Esophagus mucosa (tissue), 1 donor: ENCODE results near the gene SPOCK3. TPM values are rescaled to one million over a fixed set of nuclear protein-coding genes. Genes with fewer than 3 reads are reported as not detected.
"Not testable (repeated sequence)": the region's sequence is repeated elsewhere in the genome, so short reads cannot be mapped to it uniquely, and the experiment has no call there.

Source experiments
- ATAC-seq: fragments of 200-7000 bp; cut with Tn5 transposase; one replicate; pipeline ENCODE4 v1.9.1; 2020
- total RNA-seq: library from RNA; stranded (reverse); gene quantifications from one replicate; pipeline ENCODE4 v1.2.4, GENCODE V29; 2023
- donor health status: DM: yes; HTN: yes; CAD: no.

SPOCK3 gene
- not detected for total RNA-seq

GRCh38 chr4:167234316-167234881 is at the start of gene SPOCK3:
Gene SPOCK3, minus strand, starts transcription at chr4:167234494.
- ATAC-seq, result peak; percentile 67

GRCh38 chr4:167282171-167282864 is 48.0 kb upstream of the SPOCK3 start:
- ATAC-seq, result no peak

- not testable (repeated sequence) for ATAC-seq
Observed at GRCh38 chr4:167281545-167281944, 47.3 kb upstream of the SPOCK3 start.

GRCh38 chr4:167274351-167274750 is 40.1 kb upstream of the SPOCK3 start:
- no peak for ATAC-seq

DNA sequence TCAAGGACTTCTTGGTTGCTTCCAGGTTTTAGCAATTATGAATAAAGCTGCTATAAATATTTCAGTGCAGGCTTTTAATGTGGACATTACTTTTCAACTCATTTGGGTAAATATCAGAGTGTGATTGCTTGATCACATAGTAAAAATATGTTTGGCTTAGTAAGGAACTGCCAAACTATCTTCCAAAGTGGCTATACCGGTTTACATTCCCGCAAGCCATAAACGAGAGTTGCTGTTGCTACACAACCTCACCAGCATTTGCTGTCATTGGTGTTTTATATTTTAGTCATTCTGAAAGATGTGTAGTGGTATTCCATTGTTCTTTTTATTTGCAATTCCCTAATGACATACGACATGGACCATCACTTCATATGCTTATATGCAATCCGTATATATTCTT is 30.9 kb upstream of the SPOCK3 start:
- ATAC-seq, result no peak

DNA sequence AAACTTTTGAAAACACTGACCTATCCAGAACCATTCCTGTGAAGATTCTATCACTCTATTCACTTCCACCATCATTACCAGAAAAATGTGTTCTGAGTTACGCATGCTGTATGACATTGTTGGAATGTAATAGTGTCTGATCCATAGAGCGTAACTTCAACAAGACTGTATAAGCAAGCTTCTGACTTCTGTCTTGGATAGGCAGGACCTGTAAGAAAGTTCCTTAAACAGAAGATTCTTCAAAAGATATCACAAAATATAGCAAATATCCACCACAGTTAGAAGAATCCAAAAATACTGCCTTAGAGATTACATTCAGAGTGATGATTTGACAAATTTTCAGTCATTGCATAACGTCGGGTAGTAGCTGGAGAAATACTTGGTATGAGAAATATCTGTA is 14.0 kb upstream of the SPOCK3 start:
- no peak for ATAC-seq

- ATAC-seq, result no peak
Observed at GRCh38 chr4:167239627-167240026, 5.3 kb upstream of the SPOCK3 start.

DNA sequence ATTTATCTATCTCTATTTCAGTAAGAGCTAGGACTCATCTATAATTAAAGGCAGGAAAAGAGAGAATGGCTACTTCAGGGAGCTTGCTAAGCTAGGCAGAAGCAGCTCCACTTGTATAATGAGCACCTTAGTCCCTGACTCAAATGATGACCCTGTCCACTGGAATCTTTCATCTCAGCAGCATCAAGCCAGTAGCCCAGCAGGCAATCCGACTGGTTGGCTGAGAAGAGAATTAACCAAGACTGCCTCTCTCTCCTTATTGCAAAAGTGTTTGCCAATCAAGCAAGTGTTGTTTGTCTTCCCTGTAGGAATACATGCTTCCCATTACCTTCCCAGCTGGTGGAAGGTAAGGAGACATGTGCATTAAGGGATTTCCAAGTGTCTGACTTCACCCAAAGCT is 3.9 kb upstream of the SPOCK3 start:
- ATAC-seq, result no peak

DNA sequence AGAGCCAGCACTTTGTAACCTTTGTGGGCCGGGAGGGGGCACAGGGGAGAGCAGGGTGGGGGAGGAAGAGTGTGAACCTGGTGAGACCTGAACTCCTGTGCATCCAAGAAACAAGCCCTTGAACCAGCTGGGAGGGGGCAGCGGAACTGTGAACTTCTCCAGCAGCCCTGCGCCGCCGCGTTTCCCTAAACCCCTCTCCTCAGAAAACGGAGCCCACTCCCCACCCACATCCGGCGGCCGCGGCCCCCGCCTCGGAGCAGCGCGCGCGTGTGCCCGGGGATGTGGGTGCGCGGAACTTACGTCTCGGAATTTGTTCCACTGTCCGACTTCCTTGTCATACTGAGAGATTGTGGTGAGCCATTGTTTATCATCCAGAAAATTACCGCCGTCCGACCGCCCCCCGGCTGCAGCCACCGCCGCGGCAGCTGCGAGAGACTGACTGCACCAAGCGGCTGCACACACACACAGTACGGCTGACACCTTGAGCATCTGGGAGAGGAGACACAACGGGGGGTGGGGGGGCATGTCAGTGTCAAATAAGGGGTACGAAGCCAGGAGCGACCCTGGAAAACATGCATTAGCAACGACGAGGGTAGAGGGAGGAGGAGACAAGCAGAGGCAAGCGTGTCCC is 494 bp downstream of the SPOCK3 start:
- no peak for ATAC-seq

- no peak for ATAC-seq
Observed at GRCh38 chr4:167232805-167233684, 1.2 kb downstream of the SPOCK3 start.

DNA sequence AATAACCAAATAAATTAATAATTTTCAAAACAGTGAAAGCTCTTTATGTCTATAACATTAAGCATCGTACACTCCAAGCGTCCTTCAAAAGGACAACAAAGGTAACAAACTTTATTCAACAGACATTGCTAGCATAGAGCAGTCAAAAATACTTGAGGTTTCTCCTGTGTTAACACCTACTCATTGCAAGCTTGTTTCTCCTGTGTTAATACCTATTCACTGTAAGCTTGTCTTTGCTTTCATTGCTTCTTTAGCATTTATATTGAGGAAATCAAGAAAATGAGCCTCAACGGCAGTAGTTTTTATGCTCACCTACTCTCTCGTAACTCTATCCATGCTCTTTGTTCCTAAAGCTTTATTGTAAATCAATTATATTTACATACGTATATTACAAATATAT is 3.5 kb downstream of the SPOCK3 start:
- no peak for ATAC-seq

GRCh38 chr4:167222099-167222498 is 12.2 kb downstream of the SPOCK3 start:
- no peak for ATAC-seq

GRCh38 chr4:167221084-167221483 is 13.2 kb downstream of the SPOCK3 start:
- no peak for ATAC-seq

DNA sequence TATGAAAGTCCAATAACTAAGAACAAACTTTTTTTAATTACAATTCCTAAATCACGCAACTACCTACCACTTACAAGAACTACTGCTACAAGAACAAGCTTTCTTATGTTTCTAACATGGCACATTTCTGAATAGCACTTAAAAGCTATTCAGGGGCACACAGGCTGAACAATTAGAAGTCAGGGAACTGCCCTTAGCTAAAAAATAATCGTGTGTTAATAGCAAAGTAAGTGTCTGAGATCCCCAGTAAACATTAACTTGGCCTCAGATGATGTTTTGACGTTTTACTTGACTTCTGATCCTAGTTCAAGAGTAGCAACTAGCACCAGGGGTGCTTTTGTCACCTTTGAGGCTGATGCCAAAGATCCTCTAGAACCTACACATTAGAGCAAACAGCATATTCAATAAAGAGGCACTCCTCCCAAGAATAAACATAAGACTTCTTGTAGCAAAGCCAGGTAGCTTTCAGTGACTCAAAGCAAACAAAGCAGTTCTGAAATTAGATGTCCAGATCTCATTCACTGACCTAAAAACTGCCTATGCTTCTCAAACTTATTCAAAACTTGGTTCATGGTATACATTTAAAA is 16.2 kb downstream of the SPOCK3 start:
- no peak for ATAC-seq

- ATAC-seq, result no peak
Observed at GRCh38 chr4:167216783-167217182, 17.5 kb downstream of the SPOCK3 start.

GRCh38 chr4:167210166-167210565 is 24.1 kb downstream of the SPOCK3 start:
- ATAC-seq, result no peak

GRCh38 chr4:167196344-167197012 is 37.8 kb downstream of the SPOCK3 start:
- ATAC-seq, result no peak

DNA sequence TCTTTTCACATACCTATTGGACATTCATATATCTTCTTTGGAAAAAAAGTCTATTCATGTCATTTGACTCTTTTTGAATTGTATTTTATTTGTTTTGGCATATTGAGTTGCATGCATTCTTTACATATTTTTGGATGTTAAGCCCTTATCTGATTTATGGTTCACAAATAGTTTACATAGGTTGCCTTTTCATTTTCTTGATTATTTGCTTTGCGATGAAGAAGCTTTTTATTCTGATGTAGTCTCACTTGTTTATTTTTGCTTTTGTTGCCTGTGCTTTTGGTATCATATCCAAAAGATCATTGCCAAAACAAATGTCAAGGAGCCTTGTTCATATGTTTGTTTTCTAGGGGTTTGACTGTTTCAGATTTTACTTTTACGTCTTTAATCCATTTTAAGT is 43.9 kb downstream of the SPOCK3 start:
- no peak for ATAC-seq

DNA sequence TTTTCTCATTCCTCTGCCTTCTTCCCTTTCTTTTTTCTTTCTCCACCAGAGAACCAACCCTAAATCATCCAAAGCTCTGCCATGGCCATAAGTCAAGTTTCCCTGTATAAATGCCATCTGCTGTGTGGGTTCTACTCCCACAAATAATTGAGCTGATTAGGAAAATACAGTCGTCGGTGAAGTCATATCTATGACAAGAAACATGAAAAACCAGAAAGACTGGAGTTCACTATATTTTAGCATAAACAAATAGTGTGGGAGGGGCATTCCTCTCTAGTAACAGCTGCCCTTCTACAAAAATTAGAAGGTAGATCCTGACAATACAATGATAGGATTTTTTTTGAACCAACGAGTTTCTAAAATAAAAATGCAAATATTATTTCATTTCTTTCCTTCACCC is 48.8 kb downstream of the SPOCK3 start:
- ATAC-seq, result no peak

- no peak for ATAC-seq
Observed at GRCh38 chr4:167183036-167183435, 51.3 kb downstream of the SPOCK3 start.

DNA sequence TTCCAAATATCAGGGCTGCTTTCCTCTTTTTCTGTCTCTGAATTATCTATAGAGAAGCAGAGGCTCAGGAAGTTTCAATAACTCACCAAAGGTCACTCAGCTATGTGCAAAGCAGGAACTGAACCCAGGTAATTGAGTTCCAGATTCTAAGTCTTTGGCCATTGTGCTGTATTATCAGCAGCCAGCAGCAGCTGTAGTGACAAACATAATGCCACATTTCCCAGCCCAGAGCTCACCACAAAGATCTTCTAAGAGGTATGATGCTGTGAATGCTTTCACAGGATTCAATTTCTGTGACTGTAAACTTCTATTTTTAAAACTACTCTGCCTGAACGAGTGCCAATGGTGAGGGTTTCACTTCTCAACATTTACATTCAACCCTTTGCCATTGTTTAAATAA is 56.4 kb downstream of the SPOCK3 start:
- ATAC-seq, result no peak

DNA sequence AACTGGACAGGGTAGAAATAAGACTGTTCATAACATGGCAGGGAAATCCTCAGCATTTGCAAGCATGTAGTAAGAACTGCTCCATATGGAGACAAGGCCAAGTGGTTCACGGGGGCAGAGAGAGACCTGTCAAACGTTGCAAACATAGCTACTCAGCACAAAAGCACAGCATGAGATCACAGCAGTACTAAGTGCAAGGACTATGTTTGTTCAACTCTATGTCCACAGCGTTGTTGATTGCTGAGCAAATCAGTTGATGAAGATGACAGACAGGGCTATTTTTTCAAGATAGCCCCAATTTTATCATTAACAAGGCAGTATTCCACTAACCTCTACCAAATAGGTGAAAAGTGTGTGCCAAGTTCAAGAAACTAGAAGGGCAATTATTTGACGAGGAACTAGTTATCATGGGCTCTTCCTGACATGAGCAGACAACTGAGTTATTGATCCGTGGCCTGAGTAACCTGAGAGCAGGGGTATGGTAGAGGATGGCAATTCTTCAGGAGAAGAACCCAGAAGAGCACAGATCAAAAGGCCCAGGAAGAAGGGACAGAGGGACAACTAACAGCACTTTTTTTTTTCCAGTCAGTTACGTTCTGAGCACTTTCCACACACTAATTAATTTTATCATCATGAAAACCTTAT is 57.4 kb downstream of the SPOCK3 start:
- no peak for ATAC-seq
